ENCODE measurements around the gene TRIM8. TPM values are rescaled to one million over a fixed set of nuclear protein-coding genes. Genes with fewer than 3 reads are reported as not detected.
A peak's percentile ranks its signal among the peaks of the same experiment; 100 is the strongest.

Gene TRIM8
- total RNA-seq, 4 donors from 2014 or later = 91.7 to 128 (median 106) TPM

- H3K4me3 ChIP-seq (ENCODE audit: low read depth, poor library complexity, severe bottlenecking) = no peak overlapping the region
- 85 to 88% methylated on average over 8 of the region's 8 CpGs for WGBS, 2 donors
- DNase-seq (ENCODE audit: low spot score in 2 of 2) = no peak
- TF ChIP-seq, protein P1, sequence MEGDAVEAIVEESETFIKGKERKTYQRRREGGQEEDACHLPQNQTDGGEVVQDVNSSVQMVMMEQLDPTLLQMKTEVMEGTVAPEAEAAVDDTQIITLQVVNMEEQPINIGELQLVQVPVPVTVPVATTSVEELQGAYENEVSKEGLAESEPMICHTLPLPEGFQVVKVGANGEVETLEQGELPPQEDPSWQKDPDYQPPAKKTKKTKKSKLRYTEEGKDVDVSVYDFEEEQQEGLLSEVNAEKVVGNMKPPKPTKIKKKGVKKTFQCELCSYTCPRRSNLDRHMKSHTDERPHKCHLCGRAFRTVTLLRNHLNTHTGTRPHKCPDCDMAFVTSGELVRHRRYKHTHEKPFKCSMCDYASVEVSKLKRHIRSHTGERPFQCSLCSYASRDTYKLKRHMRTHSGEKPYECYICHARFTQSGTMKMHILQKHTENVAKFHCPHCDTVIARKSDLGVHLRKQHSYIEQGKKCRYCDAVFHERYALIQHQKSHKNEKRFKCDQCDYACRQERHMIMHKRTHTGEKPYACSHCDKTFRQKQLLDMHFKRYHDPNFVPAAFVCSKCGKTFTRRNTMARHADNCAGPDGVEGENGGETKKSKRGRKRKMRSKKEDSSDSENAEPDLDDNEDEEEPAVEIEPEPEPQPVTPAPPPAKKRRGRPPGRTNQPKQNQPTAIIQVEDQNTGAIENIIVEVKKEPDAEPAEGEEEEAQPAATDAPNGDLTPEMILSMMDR (IDR thresholded peaks at IDR 0.05) = no peak
- no peak for TF ChIP-seq POLR2A (IDR thresholded peaks at IDR 0.05)
- intact Hi-C loops (cut with DNase I; ENCODE audit: low total_unique reads) = no loop called here
Observed at GRCh38 chr10:102612964-102613275, 31.4 kb upstream of the TRIM8 start.

DNA sequence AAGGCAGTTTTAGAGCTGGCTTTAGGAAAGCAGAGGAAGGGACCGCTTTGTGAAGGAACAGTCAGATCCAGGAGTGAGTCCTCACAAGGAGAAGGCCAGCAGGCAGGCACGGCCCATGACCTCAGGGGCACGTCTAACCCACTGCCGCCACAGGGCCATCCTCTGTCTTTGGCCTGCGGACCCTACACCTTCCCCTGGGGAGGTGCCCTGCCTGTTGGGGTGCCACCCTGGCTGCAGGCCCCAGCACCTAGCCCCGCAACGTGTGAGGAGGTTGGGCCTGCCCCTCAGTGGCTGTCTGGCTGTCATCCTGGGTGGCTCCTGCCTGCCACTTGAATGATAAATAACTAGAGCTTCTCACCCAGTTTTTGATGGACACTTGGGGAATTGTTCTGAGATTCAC is 31.0 kb upstream of the TRIM8 start:
- WGBS, 2 donors = 87 to 90% methylated on average over 7 of the region's 7 CpGs
- DNase-seq (ENCODE audit: low spot score in 2 of 2) = peak in 1 of 2 donors; percentile 83
- no peak for TF ChIP-seq POLR2A (IDR thresholded peaks at IDR 0.05)
- TF ChIP-seq, protein P1 (IDR thresholded peaks at IDR 0.05) = no peak
- H3K4me3 ChIP-seq (ENCODE audit: low read depth, poor library complexity, severe bottlenecking) = no peak overlapping the region
- intact Hi-C loops (cut with DNase I; ENCODE audit: low total_unique reads) = no loop called here

DNA sequence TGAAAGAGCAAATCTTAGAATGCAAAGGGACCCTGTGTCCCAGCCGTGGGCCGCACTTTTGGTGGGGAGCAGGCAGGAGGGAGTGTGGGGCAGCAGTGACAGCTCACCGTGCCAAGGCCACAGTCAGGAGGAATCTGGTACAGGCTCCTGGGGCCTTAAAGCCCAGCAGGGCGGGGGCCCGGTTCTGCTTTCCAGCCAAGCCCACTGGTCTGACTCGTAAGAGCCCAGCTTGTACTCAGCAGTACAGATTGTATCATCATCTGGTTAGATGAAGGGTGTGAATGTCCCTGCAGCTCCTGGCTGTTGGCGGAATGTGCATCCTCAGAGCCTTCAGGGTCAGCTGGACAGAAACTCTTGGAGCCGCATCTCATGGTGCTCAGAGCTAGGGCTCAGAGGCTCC is 30.5 kb upstream of the TRIM8 start:
- DNase-seq (ENCODE audit: low spot score in 2 of 2) = peak in 1 of 2 donors; percentile 85
- WGBS, 2 donors = 68 to 69% methylated on average over 8 of the region's 8 CpGs
- intact Hi-C loops (cut with DNase I; ENCODE audit: low total_unique reads) = no loop called here
- no peak overlapping the region for H3K4me3 ChIP-seq (ENCODE audit: low read depth, poor library complexity, severe bottlenecking)
- TF ChIP-seq, protein P1 (IDR thresholded peaks at IDR 0.05) = no peak
- no peak for TF ChIP-seq POLR2A (IDR thresholded peaks at IDR 0.05)

DNA sequence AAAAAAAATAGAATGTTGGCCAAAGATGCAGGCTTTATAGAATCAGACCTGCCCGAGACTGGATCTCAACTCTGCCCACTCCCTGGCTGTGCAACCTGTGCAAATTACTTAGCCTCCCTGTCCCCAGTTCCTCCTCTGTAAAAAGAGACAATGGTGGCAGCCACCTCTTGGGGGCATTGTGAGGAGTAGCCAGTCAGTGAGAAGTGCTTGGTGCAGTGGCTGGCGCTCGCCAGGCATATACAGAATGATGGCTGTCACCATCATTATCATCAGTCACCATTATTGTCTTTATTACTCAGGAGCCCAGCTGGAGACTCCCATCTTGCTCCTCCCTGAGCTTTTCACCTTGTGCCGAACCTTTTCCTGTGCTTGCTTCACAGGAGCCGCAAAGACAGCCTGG is 29.4 kb upstream of the TRIM8 start:
- 95 to 96% methylated on average over 5 of the region's 5 CpGs for WGBS, 2 donors
- DNase-seq (ENCODE audit: low spot score in 2 of 2) = no peak
- intact Hi-C loops (cut with DNase I; ENCODE audit: low total_unique reads) = no loop called here
- no peak for TF ChIP-seq POLR2A (IDR thresholded peaks at IDR 0.05)
- TF ChIP-seq, protein P1 (IDR thresholded peaks at IDR 0.05) = no peak
- no peak overlapping the region for H3K4me3 ChIP-seq (ENCODE audit: low read depth, poor library complexity, severe bottlenecking)

DNA sequence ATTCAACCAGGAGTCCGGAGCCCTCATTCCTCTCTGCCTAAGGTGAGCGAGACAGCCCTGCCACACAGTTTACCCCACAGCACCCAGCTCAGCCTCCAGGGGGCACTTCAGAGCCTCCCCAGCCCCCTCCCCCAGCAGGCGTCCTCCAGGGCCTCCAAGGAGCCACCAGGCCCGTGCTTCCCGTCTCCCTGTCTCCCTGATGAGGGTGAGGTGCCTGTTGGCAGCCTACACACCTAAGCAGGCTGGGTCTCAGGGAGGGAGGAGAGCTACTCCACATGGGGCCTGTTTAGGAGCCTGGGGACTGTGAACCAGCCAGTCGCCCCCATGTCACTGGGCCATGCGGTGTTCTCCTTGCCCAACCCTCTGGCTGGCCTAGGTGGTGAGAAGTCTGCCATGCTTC is 28.9 kb upstream of the TRIM8 start:
- no peak overlapping the region for H3K4me3 ChIP-seq (ENCODE audit: low read depth, poor library complexity, severe bottlenecking)
- no peak for DNase-seq (ENCODE audit: low spot score in 2 of 2)
- WGBS, 2 donors = 75 to 78% methylated on average over 5 to 7 of the region's 7 CpGs
- intact Hi-C loops (cut with DNase I; ENCODE audit: low total_unique reads) = no loop called here
- TF ChIP-seq, protein P1 (IDR thresholded peaks at IDR 0.05) = no peak
- no peak for TF ChIP-seq POLR2A (IDR thresholded peaks at IDR 0.05)

GRCh38 chr10:102616066-102616770 is 28.1 kb upstream of the TRIM8 start:
- DNase-seq (ENCODE audit: low spot score in 2 of 2) = peak in 1 of 2 donors; percentile 58
- 36 to 50% methylated on average over 1 of the region's 1 CpG for WGBS, 2 donors
- no peak for TF ChIP-seq POLR2A (IDR thresholded peaks at IDR 0.05)
- TF ChIP-seq, protein P1 (IDR thresholded peaks at IDR 0.05) = no peak
- no peak overlapping the region for H3K4me3 ChIP-seq (ENCODE audit: low read depth, poor library complexity, severe bottlenecking)
- intact Hi-C loops (cut with DNase I; ENCODE audit: low total_unique reads) = no loop called here

All from lower leg skin (tissue), 4 donors.